Neural progenitor cell (in vitro differentiated cells): ENCODE results near the gene PPAT. TPM values are rescaled to one million over a fixed set of nuclear protein-coding genes. Genes with fewer than 3 reads are reported as not detected.

Experiments
- DNase-seq: peaks from one replicate; pipeline ENCODE4 v3.0.0-alpha.2; 2016; ENCODE audit warnings: low spot score
- H2AFZ ChIP-seq: fragments of 200-600 bp; sonication (generic); replicated peaks from 2 replicates; pipeline ENCODE4 v1.6.1; 2016; ENCODE audit warnings: antibody characterized with exemption
- H3F3A ChIP-seq: fragments of 200-600 bp; sonication (generic); 2 replicates; pipeline ENCODE4 v1.6.1; 2016; ENCODE audit warnings: antibody characterized with exemption, low read depth
- H3K27ac ChIP-seq: fragments of 200-600 bp; sonication (generic); 2 replicates; pipeline ENCODE4 v1.5.1; 2016; ENCODE audit warnings: mild to moderate bottlenecking
- H3K27me3 ChIP-seq: fragments of 200-600 bp; sonication (generic); 2 replicates; pipeline ENCODE4 v1.6.1; 2016; ENCODE audit warnings: mild to moderate bottlenecking, moderate library complexity
- H3K36me3 ChIP-seq: fragments of 200-600 bp; sonication (generic); 2 replicates; pipeline ENCODE4 v1.5.1; 2016
- H3K4me1 ChIP-seq: fragments of 200-600 bp; sonication (generic); 2 replicates; pipeline ENCODE4 v1.6.1; 2016; ENCODE audit warnings: mixed run types
- H3K4me2 ChIP-seq: fragments of 200-600 bp; sonication (generic); 2 replicates; pipeline ENCODE4 v1.6.1; 2016
- H3K4me3 ChIP-seq: fragments of 200-600 bp; sonication (generic); 2 replicates; pipeline ENCODE4 v1.5.1; 2016
- H3K79me2 ChIP-seq: fragments of 200-600 bp; sonication (generic); 2 replicates; pipeline ENCODE4 v1.6.1; 2016; ENCODE audit warnings: low read depth
- H3K9ac ChIP-seq: fragments of 200-600 bp; sonication (generic); 2 replicates; pipeline ENCODE4 v1.6.1; 2016
- H3K9me3 ChIP-seq: fragments of 200-600 bp; sonication (generic); 2 replicates; pipeline ENCODE4 v1.5.1; 2016; ENCODE audit warnings: low read depth
- H4K20me1 ChIP-seq: fragments of 200-600 bp; sonication (generic); 2 replicates; pipeline ENCODE4 v1.6.1; 2016; ENCODE audit warnings: low read depth
- H3K27ac Mint-ChIP-seq: 3 replicates; pipeline ENCODE4 v1.8.0; 2021; ENCODE audit warnings: mixed read lengths
- H3K27me3 Mint-ChIP-seq: 2 replicates; pipeline ENCODE4 v1.8.0; 2022; ENCODE audit warnings: low read depth, mild to moderate bottlenecking, inconsistent platforms, moderate library complexity, mixed read lengths; ENCODE audit not compliant: insufficient read depth
- H3K36me3 Mint-ChIP-seq: 3 replicates; pipeline ENCODE4 v1.8.0; 2021; ENCODE audit warnings: mixed read lengths
- H3K4me1 Mint-ChIP-seq: 3 replicates; pipeline ENCODE4 v1.8.0; 2021; ENCODE audit warnings: mixed read lengths
- H3K4me3 Mint-ChIP-seq: 3 replicates; pipeline ENCODE4 v1.8.0; 2021; ENCODE audit warnings: mild to moderate bottlenecking, moderate library complexity, mixed read lengths
- H3K9me3 Mint-ChIP-seq: 3 replicates; pipeline ENCODE4 v1.8.0; 2020; ENCODE audit warnings: mixed read lengths
- EZH2 ChIP-seq: fragments of 200-600 bp; sonication (generic); IDR thresholded peaks from 2 replicates; pipeline ENCODE4 v1.6.1; 2017; ENCODE audit warnings: antibody characterized with exemption, mild to moderate bottlenecking, moderate library complexity
- EZH2phosphoT487 ChIP-seq: fragments of 200-600 bp; sonication (generic); IDR thresholded peaks from 2 replicates; pipeline ENCODE4 v1.6.1; 2017; ENCODE audit warnings: antibody characterized with exemption
- total RNA-seq: library from RNA; depleted of rRNA; stranded (reverse); fragments of >200 nt; gene quantifications from 2 replicates; pipeline ENCODE4 v1.2.3, GENCODE V29; 2015; ENCODE audit warnings: low replicate concordance
- TF ChIP-seq, protein P1 (sequence below): fragments of 200-600 bp; sonication (generic); IDR thresholded peaks from 2 replicates; pipeline ENCODE4 v1.5.1; 2017; ENCODE audit warnings: antibody characterized with exemption, mild to moderate bottlenecking

PPAT gene
- total RNA-seq, 1 donor from 2014 or later = 108 TPM

- H3K4me2 ChIP-seq = no peak overlapping the region
- no peak for DNase-seq
- TF ChIP-seq EZH2 = no peak
- TF ChIP-seq EZH2phosphoT487 = no peak
- TF ChIP-seq, protein P1, sequence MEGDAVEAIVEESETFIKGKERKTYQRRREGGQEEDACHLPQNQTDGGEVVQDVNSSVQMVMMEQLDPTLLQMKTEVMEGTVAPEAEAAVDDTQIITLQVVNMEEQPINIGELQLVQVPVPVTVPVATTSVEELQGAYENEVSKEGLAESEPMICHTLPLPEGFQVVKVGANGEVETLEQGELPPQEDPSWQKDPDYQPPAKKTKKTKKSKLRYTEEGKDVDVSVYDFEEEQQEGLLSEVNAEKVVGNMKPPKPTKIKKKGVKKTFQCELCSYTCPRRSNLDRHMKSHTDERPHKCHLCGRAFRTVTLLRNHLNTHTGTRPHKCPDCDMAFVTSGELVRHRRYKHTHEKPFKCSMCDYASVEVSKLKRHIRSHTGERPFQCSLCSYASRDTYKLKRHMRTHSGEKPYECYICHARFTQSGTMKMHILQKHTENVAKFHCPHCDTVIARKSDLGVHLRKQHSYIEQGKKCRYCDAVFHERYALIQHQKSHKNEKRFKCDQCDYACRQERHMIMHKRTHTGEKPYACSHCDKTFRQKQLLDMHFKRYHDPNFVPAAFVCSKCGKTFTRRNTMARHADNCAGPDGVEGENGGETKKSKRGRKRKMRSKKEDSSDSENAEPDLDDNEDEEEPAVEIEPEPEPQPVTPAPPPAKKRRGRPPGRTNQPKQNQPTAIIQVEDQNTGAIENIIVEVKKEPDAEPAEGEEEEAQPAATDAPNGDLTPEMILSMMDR = no peak
- peaks cover 25% of the 10 kb centered on the region for H3K9me3 Mint-ChIP-seq
- peaks cover 22% of the 10 kb centered on the region for H3K36me3 Mint-ChIP-seq
- H3K9me3 ChIP-seq = peaks cover 14% of the 10 kb centered on the region
- no peaks in the 10 kb centered on the region for H3K4me1 ChIP-seq
- H3K4me1 Mint-ChIP-seq = no peaks in the 10 kb centered on the region
- H3K27me3 Mint-ChIP-seq = peaks cover 2% of the 10 kb centered on the region
- H3K9ac ChIP-seq = no peak overlapping the region
- no peaks in the 10 kb centered on the region for H3K36me3 ChIP-seq
- H3K4me3 Mint-ChIP-seq = no peak overlapping the region
- H3K79me2 ChIP-seq = no peaks in the 10 kb centered on the region
- no peaks in the 10 kb centered on the region for H3K27me3 ChIP-seq
- no peaks in the 10 kb centered on the region for H4K20me1 ChIP-seq
- no peak overlapping the region for H2AFZ ChIP-seq
- H3F3A ChIP-seq = no peaks in the 10 kb centered on the region
- H3K27ac Mint-ChIP-seq = no peak overlapping the region
- no peak overlapping the region for H3K27ac ChIP-seq
- no peak overlapping the region for H3K4me3 ChIP-seq
Observed at GRCh38 chr4:56360071-56360470, 75.3 kb downstream of the PPAT start.

DNA sequence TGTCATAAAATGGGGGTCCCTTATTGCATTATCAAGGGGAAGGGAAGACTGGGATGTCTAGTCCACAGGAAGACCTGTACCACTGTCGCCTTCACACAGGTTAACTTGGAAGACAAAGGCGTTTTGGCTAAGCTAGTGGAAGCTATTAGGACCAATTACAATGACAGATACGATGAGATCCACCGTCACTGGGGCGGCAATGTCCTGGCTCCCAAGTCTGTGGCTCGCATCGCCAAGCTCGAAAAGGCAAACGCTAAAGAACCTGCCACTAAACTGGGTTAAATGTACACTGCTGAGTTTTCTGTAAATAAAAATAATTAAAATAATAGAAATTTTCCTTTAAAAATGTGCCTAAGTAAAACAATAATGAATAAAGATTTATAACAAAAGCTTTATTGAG lies 78.8 kb downstream of the PPAT start:
- peaks cover 14% of the 10 kb centered on the region for H3K36me3 Mint-ChIP-seq
- TF ChIP-seq EZH2 = no peak
- TF ChIP-seq, protein P1 = no peak
- H3K4me1 Mint-ChIP-seq = no peaks in the 10 kb centered on the region

DNA sequence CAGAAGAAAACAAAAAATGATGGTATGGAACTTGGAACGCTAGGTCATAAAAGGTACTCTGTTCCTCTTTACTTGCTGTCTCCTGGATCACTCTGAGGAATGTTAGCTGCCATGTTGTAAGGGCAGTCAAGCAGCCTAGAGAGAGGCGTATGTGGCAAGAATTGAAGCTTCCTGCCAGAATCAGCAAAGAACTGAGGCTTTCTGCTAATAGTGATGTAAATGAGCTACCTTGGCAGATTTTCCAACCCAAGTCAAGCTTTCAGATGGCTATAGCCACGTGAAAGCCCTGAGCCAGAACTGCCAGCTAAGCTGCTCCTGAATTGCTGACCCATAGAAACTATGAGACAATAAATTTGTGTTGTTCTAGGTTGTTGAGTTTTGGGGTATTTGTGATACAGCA lies 86.8 kb downstream of the PPAT start:
- Histone ChIP-seq H3K27ac (no peak overlapping the region), H3K36me3 (no peaks in the 10 kb centered on the region), H3K9me3 (no peaks in the 10 kb centered on the region), H2AFZ (no peak overlapping the region), H3K9ac (no peak overlapping the region), H3K79me2 (no peaks in the 10 kb centered on the region), H3K27me3 (no peaks in the 10 kb centered on the region), H3K4me3 (no peak overlapping the region), H4K20me1 (no peaks in the 10 kb centered on the region), H3K4me1 (no peaks in the 10 kb centered on the region), H3K4me2 (no peak overlapping the region), H3F3A (no peaks in the 10 kb centered on the region)
- Mint-ChIP-seq H3K27ac (no peak overlapping the region), H3K27me3 (no peaks in the 10 kb centered on the region), H3K4me1 (no peaks in the 10 kb centered on the region), H3K36me3 (peaks cover 6% of the 10 kb centered on the region), H3K9me3 (no peaks in the 10 kb centered on the region), H3K4me3 (no peak overlapping the region)
- TF ChIP-seq, protein P1 = no peak
- TF ChIP-seq EZH2phosphoT487 (no peak), EZH2 (no peak)
- DNase-seq = no peak

More for the DNA sequence above, 78.8 kb downstream of the PPAT start:
- no peak overlapping the region for H3K27ac Mint-ChIP-seq
- H3K79me2 ChIP-seq = no peaks in the 10 kb centered on the region
- H3K27ac ChIP-seq = no peak overlapping the region
- no peaks in the 10 kb centered on the region for H3K9me3 Mint-ChIP-seq
- no peak overlapping the region for H3K4me3 Mint-ChIP-seq
- H3K4me2 ChIP-seq = no peak overlapping the region
- H4K20me1 ChIP-seq = no peaks in the 10 kb centered on the region
- no peaks in the 10 kb centered on the region for H3K4me1 ChIP-seq
- no peaks in the 10 kb centered on the region for H3K9me3 ChIP-seq
- H3K27me3 Mint-ChIP-seq = no peaks in the 10 kb centered on the region
- H3K9ac ChIP-seq = no peak overlapping the region
- no peaks in the 10 kb centered on the region for H3K27me3 ChIP-seq
- DNase-seq = no peak
- H2AFZ ChIP-seq = no peak overlapping the region
- no peaks in the 10 kb centered on the region for H3F3A ChIP-seq
- no peak overlapping the region for H3K4me3 ChIP-seq
- no peaks in the 10 kb centered on the region for H3K36me3 ChIP-seq

GRCh38 chr4:56345458-56345857 lies 90.0 kb downstream of the PPAT start:
- no peak overlapping the region for H3K27ac ChIP-seq
- Mint-ChIP-seq H3K36me3 (peaks cover 7% of the 10 kb centered on the region), H3K4me1 (no peaks in the 10 kb centered on the region), H3K9me3 (no peaks in the 10 kb centered on the region), H3K27ac (no peak overlapping the region), H3K4me3 (no peak overlapping the region), H3K27me3 (no peaks in the 10 kb centered on the region)
- no peak overlapping the region for H3K9ac ChIP-seq
- no peaks in the 10 kb centered on the region for H3K79me2 ChIP-seq
- no peak overlapping the region for H3K4me3 ChIP-seq
- no peak overlapping the region for H2AFZ ChIP-seq
- H3K4me1 ChIP-seq = no peaks in the 10 kb centered on the region
- no peak overlapping the region for H3K4me2 ChIP-seq
- H4K20me1 ChIP-seq = no peaks in the 10 kb centered on the region
- no peaks in the 10 kb centered on the region for H3K9me3 ChIP-seq
- no peaks in the 10 kb centered on the region for H3K27me3 ChIP-seq
- DNase-seq = no peak
- no peaks in the 10 kb centered on the region for H3K36me3 ChIP-seq
- no peaks in the 10 kb centered on the region for H3F3A ChIP-seq
- TF ChIP-seq EZH2phosphoT487 (no peak), EZH2 (no peak)
- TF ChIP-seq, protein P1 = no peak
